HG02970 (cell line): ENCODE results near the gene NANS.
"Not testable (repeated sequence)": the region's sequence is repeated elsewhere in the genome, so short reads cannot be mapped to it uniquely, and the experiment has no call there.

Experiments used
- ATAC-seq: cut with Tn5 transposase; IDR thresholded peaks from one replicate; pipeline ENCODE4 v1.9.1; 2021; ENCODE audit warnings: mild to moderate bottlenecking, moderate library complexity, moderate number of reproducible peaks; ENCODE audit not compliant: unreplicated experiment, low FRiP score

NANS gene

GRCh38 chr9:98056269-98057137, at the start of gene NANS:
Gene NANS, plus strand, starts transcription at chr9:98056732. Its CDS starts 77 bp downstream, at chr9:98056809.
- peak; percentile 87 for ATAC-seq

GRCh38 chr9:98007251-98007928, 49.1 kb upstream of the NANS start:
- no peak for ATAC-seq

- ATAC-seq = no peak
These were observed 47.8 kb upstream of the NANS start for GRCh38 chr9:98008764-98009163.

- no peak for ATAC-seq
These were observed 47.1 kb upstream of the NANS start for GRCh38 chr9:98009437-98009836.

GRCh38 chr9:98009936-98010335, 46.6 kb upstream of the NANS start:
- no peak for ATAC-seq

GRCh38 chr9:98010445-98010844, 46.1 kb upstream of the NANS start:
- ATAC-seq = peak; percentile 83

GRCh38 chr9:98011122-98011521, 45.4 kb upstream of the NANS start:
- ATAC-seq = no peak

- ATAC-seq = no peak
These were observed 40.3 kb upstream of the NANS start for GRCh38 chr9:98016137-98016680.

- ATAC-seq = no peak
These were observed 39.2 kb upstream of the NANS start for GRCh38 chr9:98017306-98017705.

GRCh38 chr9:98018347-98018746, 38.2 kb upstream of the NANS start:
- ATAC-seq = no peak

- ATAC-seq = no peak
These were observed 37.4 kb upstream of the NANS start for GRCh38 chr9:98019098-98019497.

- ATAC-seq = not testable (repeated sequence)
These were observed 36.7 kb upstream of the NANS start for GRCh38 chr9:98019869-98020268.

- ATAC-seq = no peak
These were observed 35.9 kb upstream of the NANS start for GRCh38 chr9:98020476-98021145.

GRCh38 chr9:98021306-98022040, 35.1 kb upstream of the NANS start:
- ATAC-seq = no peak

- ATAC-seq = no peak
These were observed 34.1 kb upstream of the NANS start for GRCh38 chr9:98022447-98022846.

GRCh38 chr9:98024702-98025101, 31.8 kb upstream of the NANS start:
- ATAC-seq = no peak

GRCh38 chr9:98031169-98031568, 25.4 kb upstream of the NANS start:
- no peak for ATAC-seq

- ATAC-seq = no peak
These were observed 24.6 kb upstream of the NANS start for GRCh38 chr9:98031935-98032334.

- ATAC-seq = no peak
These were observed 21.7 kb upstream of the NANS start for GRCh38 chr9:98034593-98035546.
